ENCODE results near the gene PSME1. TPM values are rescaled to one million over a fixed set of nuclear protein-coding genes. Genes with fewer than 3 reads are reported as not detected.

The PSME1 gene
- total and polyA plus RNA-seq, 2 donors (not counting 3 experiments of a cell fraction or from before 2014, with no cell fraction given): 98.1 to 135 TPM

GRCh38 chr14:24088095-24088494, 47.9 kb upstream of the PSME1 start:
- ChIA-PET CTCF (interaction anchor here (8.7 kb wide), 1 partner anchor 30 kb away, joined by 319 read pairs; no protein-coding TSS in a partner anchor), POLR2A (interaction anchor here (0.7 kb wide), 1 partner anchor 354 kb away, joined by 3 read pairs; no protein-coding TSS in a partner anchor)
- Histone ChIP-seq H3K9me1 (replicated peaks; ENCODE audit: control insufficient read depth, extremely low read depth, insufficient read depth, low read length) (no peaks in the 10 kb centered on the region), H3K79me2 (ENCODE audit: control insufficient read depth, insufficient read depth, low read length) (no peaks in the 10 kb centered on the region), H3K9ac (replicated peaks; ENCODE audit: extremely low read depth, insufficient read depth, low read length) (no peak overlapping the region), H4K20me1 (replicated peaks; ENCODE audit: control insufficient read depth, extremely low read depth, insufficient read depth, low read length) (no peaks in the 10 kb centered on the region), H3K9me3 (replicated peaks; ENCODE audit: control insufficient read depth, insufficient read depth, low read length) (no peaks in the 10 kb centered on the region), H3K36me3 (ENCODE audit: control insufficient read depth in 2 of 2, extremely low read depth in 1 of 2, insufficient read depth in 2 of 2, low read length in 2 of 2) (no peaks in the 10 kb centered on the region), H3K27me3 (ENCODE audit: control insufficient read depth in 2 of 2, insufficient read depth in 2 of 2, low read length in 2 of 2) (peaks cover 4 to 5% of the 10 kb centered on the region in 2 experiments), H3K27ac (ENCODE audit: insufficient read depth, low read depth, low read length) (no peak overlapping the region), H2AFZ (ENCODE audit: low read depth, low read length) (no peak overlapping the region), H3K4me1 (ENCODE audit: control insufficient read depth, extremely low read depth, insufficient read depth, low read length) (no peaks in the 10 kb centered on the region), H3K4me3 (replicated peaks in 1 of 3; ENCODE audit: insufficient read depth in 1 of 3, low read depth in 1 of 3, low read length in 3 of 3) (no peak overlapping the region), H3K4me2 (ENCODE audit: insufficient read depth, low read length) (no peak overlapping the region)
- BruUV-seq (replicated peaks): no TSS peak
- FAIRE-seq (no peak), DNase-seq (ENCODE audit: low read depth, low spot score) (no peak)
- intact Hi-C loops (cut with micrococcal nuclease) (no loop called here), dilution Hi-C loops (cut with MboI; ENCODE audit: extremely low pct_ligation_motif_present, low sequenced_read_pairs) (no loop called here)
- TF ChIP-seq POLR2A (IDR thresholded peaks at IDR 0.05; ENCODE audit: low read depth, low read length) (no peak), JUN (IDR thresholded peaks at IDR 0.05; ENCODE audit: borderline replicate concordance, insufficient read depth, insufficient read length, low read depth) (no peak), EZH2 (IDR thresholded peaks at IDR 0.05; ENCODE audit: borderline replicate concordance, low read depth, low read length, severe bottlenecking) (no peak), FOS (IDR thresholded peaks at IDR 0.05; ENCODE audit: borderline replicate concordance, insufficient read depth, low read length) (no peak), CTCF (IDR thresholded peaks at IDR 0.05; ENCODE audit: extremely low read depth in 1 of 2, insufficient read depth in 1 of 2, low read depth in 1 of 2, low read length in 2 of 2) (no peak), MYC (IDR thresholded peaks at IDR 0.05; ENCODE audit: low read depth, low read length) (no peak)

Measured in endothelial cell of umbilical vein (primary cell).